Activated CD4-positive, alpha-beta T cell treated with anti-CD3 and anti-CD28 coated beads for 36 hours (primary cell): ENCODE data around the gene NEURL1. TPM values are rescaled to one million over a fixed set of nuclear protein-coding genes. Genes with fewer than 3 reads are reported as not detected.

Experiments
- ATAC-seq: fragments of 200-7000 bp; cut with Tn5 transposase; one replicate; pipeline ENCODE4 v1.10.0; 2021; ENCODE audit warnings: mild to moderate bottlenecking, moderate library complexity
- CTCF ChIA-PET: fragments of 350-600 bp; sonication (Branson Sonifier 250); formaldehyde crosslinking; loops from one replicate; lab custom pipeline; 2021; ENCODE audit warnings: antibody characterized with exemption; lab: Charles Lee
- POLR2A ChIA-PET: fragments of 350-600 bp; sonication (Branson Sonifier 250); formaldehyde crosslinking; loops from one replicate; lab custom pipeline; 2021; ENCODE audit warnings: antibody characterized with exemption, inconsistent platforms; lab: Charles Lee
- DNase-seq: peaks from one replicate; pipeline ENCODE4 v3.0.0-alpha.2; 2020
- H3K27ac Mint-ChIP-seq: one replicate; pipeline ENCODE4 v1.8.0; 2021; ENCODE audit warnings: mixed read lengths
- H3K27me3 Mint-ChIP-seq: one replicate; pipeline ENCODE4 v1.8.0; 2021; ENCODE audit warnings: mixed read lengths
- H3K36me3 Mint-ChIP-seq: one replicate; pipeline ENCODE4 v1.8.0; 2021; ENCODE audit warnings: low read depth, mixed read lengths
- H3K4me1 Mint-ChIP-seq: one replicate; pipeline ENCODE4 v1.8.0; 2021; ENCODE audit warnings: mixed read lengths
- H3K4me3 Mint-ChIP-seq: one replicate; pipeline ENCODE4 v1.8.0; 2021; ENCODE audit warnings: mild to moderate bottlenecking, moderate library complexity, mixed read lengths
- H3K9me3 Mint-ChIP-seq: one replicate; pipeline ENCODE4 v1.8.0; 2021; ENCODE audit warnings: low read depth, mixed read lengths
- intact Hi-C, 2 experiments: fragments of 100-400 bp; cut with DNase I in 1 of 2; cut with micrococcal nuclease in 1 of 2; formaldehyde crosslinking; loops; one replicate each; pipeline versions ENCODE4 v1.14.2 to v1.15.1; 2022 to 2024; cut with DNase I, micrococcal nuclease
- total RNA-seq, 2 experiments: library from RNA; stranded (reverse); gene quantifications; one replicate each; pipeline ENCODE4 v1.2.3, GENCODE V29; 2021

The NEURL1 gene
- total RNA-seq, 2 experiments from 2014 or later = 2.3 to 2.4 TPM

- Mint-ChIP-seq H3K27me3 (no peaks in the 10 kb centered on the region), H3K9me3 (no peaks in the 10 kb centered on the region), H3K27ac (no peak overlapping the region), H3K36me3 (no peaks in the 10 kb centered on the region), H3K4me1 (no peaks in the 10 kb centered on the region), H3K4me3 (no peak overlapping the region)
- POLR2A ChIA-PET = no interaction called here
- DNase-seq (no peak), ATAC-seq (no peak)
- intact Hi-C loops = no loop called here
- CTCF ChIA-PET = interaction anchor here (0.5 to 2.9 kb wide), 4 partner anchors 14 to 73 kb away, joined by 3 to 13 read pairs (median 4); no protein-coding TSS in a partner anchor
These were observed 120.1 kb downstream of the NEURL1 start for GRCh38 chr10:103613616-103614015.

GRCh38 chr10:103614306-103615158, 121.0 kb downstream of the NEURL1 start:
- no peaks in the 10 kb centered on the region for H3K27me3 Mint-ChIP-seq
- DNase-seq (no peak), ATAC-seq (no peak)
- H3K4me1 Mint-ChIP-seq = no peaks in the 10 kb centered on the region
- ChIA-PET CTCF (interaction anchor here (0.8 to 2.9 kb wide), 5 partner anchors 9 to 398 kb away, joined by 3 to 13 read pairs (median 4); no protein-coding TSS in a partner anchor), POLR2A (no interaction called here)
- intact Hi-C loops = loop anchor here in 1 of 2 experiments (5.0 kb wide), 1 partner anchor 47 kb away; no protein-coding TSS in a partner anchor
- H3K4me3 Mint-ChIP-seq = no peak overlapping the region
- H3K36me3 Mint-ChIP-seq = no peaks in the 10 kb centered on the region
- H3K27ac Mint-ChIP-seq = no peak overlapping the region
- H3K9me3 Mint-ChIP-seq = no peaks in the 10 kb centered on the region

GRCh38 chr10:103616705-103617601, 123.4 kb downstream of the NEURL1 start:
- Mint-ChIP-seq H3K9me3 (no peaks in the 10 kb centered on the region), H3K4me1 (no peaks in the 10 kb centered on the region), H3K36me3 (no peaks in the 10 kb centered on the region), H3K4me3 (no peak overlapping the region), H3K27ac (no peak overlapping the region), H3K27me3 (no peaks in the 10 kb centered on the region)
- POLR2A ChIA-PET = no interaction called here
- no peak for DNase-seq
- intact Hi-C loops = loop anchor here in 1 of 2 experiments (5.0 kb wide), 1 partner anchor 50 kb away; no protein-coding TSS in a partner anchor
- no peak for ATAC-seq
- CTCF ChIA-PET = interaction anchor here (0.6 to 2.3 kb wide), 3 partner anchors 11 to 70 kb away, joined by 3 to 8 read pairs (median 6); no protein-coding TSS in a partner anchor

- Mint-ChIP-seq H3K27me3 (no peaks in the 10 kb centered on the region), H3K27ac (no peak overlapping the region), H3K4me1 (no peaks in the 10 kb centered on the region), H3K9me3 (no peaks in the 10 kb centered on the region), H3K4me3 (no peak overlapping the region), H3K36me3 (no peaks in the 10 kb centered on the region)
- intact Hi-C loops = loop anchor here in 1 of 2 experiments (5.0 kb wide), 1 partner anchor 50 kb away; no protein-coding TSS in a partner anchor
- CTCF ChIA-PET = interaction anchor here (1.7 to 2.3 kb wide), 2 partner anchors 12 to 69 kb away, joined by 6 to 8 read pairs; no protein-coding TSS in a partner anchor
- no peak for ATAC-seq
- no peak for DNase-seq
- POLR2A ChIA-PET = no interaction called here
These were observed 124.3 kb downstream of the NEURL1 start for GRCh38 chr10:103617602-103618385.

- no peak for ATAC-seq
- POLR2A ChIA-PET = no interaction called here
- no peak overlapping the region for H3K4me3 Mint-ChIP-seq
These were observed 125.3 kb downstream of the NEURL1 start for GRCh38 chr10:103618575-103619423.

GRCh38 chr10:103619424-103620351, 126.2 kb downstream of the NEURL1 start:
- Mint-ChIP-seq H3K36me3 (no peaks in the 10 kb centered on the region), H3K4me3 (no peak overlapping the region), H3K27me3 (no peaks in the 10 kb centered on the region), H3K9me3 (no peaks in the 10 kb centered on the region), H3K27ac (no peak overlapping the region), H3K4me1 (no peaks in the 10 kb centered on the region)
- POLR2A ChIA-PET = no interaction called here
- intact Hi-C loops = loop anchor here in 1 of 2 experiments (5.0 kb wide), 1 partner anchor 52 kb away; no protein-coding TSS in a partner anchor
- DNase-seq = no peak
- CTCF ChIA-PET = interaction anchor here (2.3 kb wide), 1 partner anchor 14 kb away, joined by 8 read pairs; no protein-coding TSS in a partner anchor
- ATAC-seq = no peak

More at GRCh38 chr10:103618575-103619423, 125.3 kb downstream of the NEURL1 start:
- Mint-ChIP-seq H3K9me3 (no peaks in the 10 kb centered on the region), H3K27ac (no peak overlapping the region), H3K4me1 (no peaks in the 10 kb centered on the region), H3K36me3 (no peaks in the 10 kb centered on the region), H3K27me3 (no peaks in the 10 kb centered on the region)
- intact Hi-C loops = loop anchor here in 1 of 2 experiments (5.0 kb wide), 1 partner anchor 51 kb away; no protein-coding TSS in a partner anchor
- no peak for DNase-seq
- CTCF ChIA-PET = interaction anchor here (1.7 to 2.3 kb wide), 2 partner anchors 13 to 68 kb away, joined by 6 to 8 read pairs; no protein-coding TSS in a partner anchor

- ChIA-PET CTCF (interaction anchor here (0.9 kb wide), 1 partner anchor 11 kb away, joined by 3 read pairs; no protein-coding TSS in a partner anchor), POLR2A (no interaction called here)
- Mint-ChIP-seq H3K36me3 (no peaks in the 10 kb centered on the region), H3K4me1 (no peaks in the 10 kb centered on the region), H3K27ac (no peak overlapping the region), H3K4me3 (no peak overlapping the region), H3K27me3 (no peaks in the 10 kb centered on the region), H3K9me3 (no peaks in the 10 kb centered on the region)
- intact Hi-C loops = no loop called here
- no peak for DNase-seq
- ATAC-seq = no peak
These were observed 126.8 kb downstream of the NEURL1 start for GRCh38 chr10:103620352-103620740.

- Mint-ChIP-seq H3K4me3 (no peak overlapping the region), H3K9me3 (no peaks in the 10 kb centered on the region), H3K36me3 (no peaks in the 10 kb centered on the region), H3K27ac (no peak overlapping the region), H3K4me1 (no peaks in the 10 kb centered on the region), H3K27me3 (no peaks in the 10 kb centered on the region)
- POLR2A ChIA-PET = no interaction called here
- ATAC-seq = no peak
- intact Hi-C loops = no loop called here
- CTCF ChIA-PET = interaction anchor here (0.9 kb wide), 1 partner anchor 10 kb away, joined by 3 read pairs; no protein-coding TSS in a partner anchor
- DNase-seq = no peak
These were observed 127.6 kb downstream of the NEURL1 start for GRCh38 chr10:103620891-103621782.
